ENCODE results near the gene GALNT11.

GALNT11 gene

GRCh38 chr7:152144557-152145245 lies 119.2 kb downstream of the GALNT11 start:
- H3K27ac ChIP-seq, result no peak overlapping the region
- H3K4me3 ChIP-seq, result no peak overlapping the region
- no peak for DNase-seq (ENCODE audit: low spot score)
- no peak for TF ChIP-seq CTCF (IDR thresholded peaks at IDR 0.05)

GRCh38 chr7:152145853-152146466 lies 120.5 kb downstream of the GALNT11 start:
- TF ChIP-seq CTCF (IDR thresholded peaks at IDR 0.05), result peak; percentile 20
- Histone ChIP-seq H3K4me3 (no peak overlapping the region), H3K27ac (peak overlapping the region in 1 of 2 donors; percentile 69)
- no peak for DNase-seq (ENCODE audit: low spot score)

- Histone ChIP-seq H3K27ac (no peak overlapping the region), H3K4me3 (no peak overlapping the region)
- TF ChIP-seq CTCF (IDR thresholded peaks at IDR 0.05), result no peak
- DNase-seq (ENCODE audit: low spot score), result no peak
Measured at GRCh38 chr7:152148706-152149105, 123.2 kb downstream of the GALNT11 start.

- H3K27ac ChIP-seq, result no peak overlapping the region
- no peak overlapping the region for H3K4me3 ChIP-seq
- no peak for TF ChIP-seq CTCF (IDR thresholded peaks at IDR 0.05)
- no peak for DNase-seq (ENCODE audit: low spot score)
Measured at GRCh38 chr7:152149363-152149762, 123.9 kb downstream of the GALNT11 start.

- TF ChIP-seq CTCF (IDR thresholded peaks at IDR 0.05), result no peak
- Histone ChIP-seq H3K27ac (no peak overlapping the region), H3K4me3 (no peak overlapping the region)
- DNase-seq (ENCODE audit: low spot score), result no peak
Measured at GRCh38 chr7:152152267-152152666, 126.8 kb downstream of the GALNT11 start.

- no peak overlapping the region for H3K4me3 ChIP-seq
- H3K27ac ChIP-seq, result no peak overlapping the region
- TF ChIP-seq CTCF (IDR thresholded peaks at IDR 0.05), result no peak
- DNase-seq (ENCODE audit: low spot score), result no peak
Measured at GRCh38 chr7:152158801-152159587, 133.5 kb downstream of the GALNT11 start.
